ENCODE data around the gene SLC12A6.

GRCh38 chr15:34336231-34336990 is 1.2 kb downstream of the SLC12A6 start:
- TF ChIP-seq CTCF (IDR thresholded peaks at IDR 0.05) (no peak), POLR2A (IDR thresholded peaks at IDR 0.05) (no peak)

All from lower leg skin (tissue), 3 donors.